ENCODE measurements around the gene S100A6.

The S100A6 gene

GRCh38 chr1:153550827-153551500, 15.2 kb upstream of the S100A6 start:
- Histone ChIP-seq H3K9ac (ENCODE audit: low read length) (no peak overlapping the region), H3K4me1 (ENCODE audit: insufficient read depth, low read length, severe bottlenecking) (peaks cover 3% of the 10 kb centered on the region), H2AFZ (ENCODE audit: low read length) (no peak overlapping the region), H3K27ac (ENCODE audit: low read depth, low read length, poor library complexity, severe bottlenecking) (no peak overlapping the region), H3K9me2 (ENCODE audit: low read depth, low read length) (no peaks in the 10 kb centered on the region), H3K36me3 (ENCODE audit: insufficient read depth, low read length) (no peaks in the 10 kb centered on the region), H4K20me1 (ENCODE audit: insufficient read depth, low read length) (no peaks in the 10 kb centered on the region), H3K4me3 (ENCODE audit: low read depth, low read length, poor library complexity, severe bottlenecking) (no peak overlapping the region), H3K9me3 (ENCODE audit: low read length) (no peaks in the 10 kb centered on the region), H3F3A (ENCODE audit: insufficient read depth, low read length) (no peaks in the 10 kb centered on the region), H3K4me2 (ENCODE audit: low read length) (no peak overlapping the region), H3K79me2 (ENCODE audit: insufficient read depth, low read length) (no peaks in the 10 kb centered on the region), H3K27me3 (ENCODE audit: insufficient read depth, low read length) (peaks cover 11% of the 10 kb centered on the region; the same call in 1 of the 2 replicates)
- no peak for TF ChIP-seq EZH2 (IDR thresholded peaks at IDR 0.05; ENCODE audit: borderline replicate concordance, low read length)
- no peak for TF ChIP-seq CTCF (IDR thresholded peaks at IDR 0.05; ENCODE audit: low read length)

- no peaks in the 10 kb centered on the region for H3F3A ChIP-seq (ENCODE audit: insufficient read depth, low read length)
Measured at GRCh38 chr1:153550398-153550758, 14.6 kb upstream of the S100A6 start.

GRCh38 chr1:153549741-153550397, 14.1 kb upstream of the S100A6 start:
- Histone ChIP-seq H2AFZ (ENCODE audit: low read length) (no peak overlapping the region), H3K9me3 (ENCODE audit: low read length) (no peaks in the 10 kb centered on the region), H3K9me2 (ENCODE audit: low read depth, low read length) (no peaks in the 10 kb centered on the region), H3K27me3 (ENCODE audit: insufficient read depth, low read length) (peaks cover 11% of the 10 kb centered on the region; the same call in 1 of the 2 replicates), H3K79me2 (ENCODE audit: insufficient read depth, low read length) (no peaks in the 10 kb centered on the region), H3K4me3 (ENCODE audit: low read depth, low read length, poor library complexity, severe bottlenecking) (no peak overlapping the region), H3K27ac (ENCODE audit: low read depth, low read length, poor library complexity, severe bottlenecking) (no peak overlapping the region), H3K36me3 (ENCODE audit: insufficient read depth, low read length) (no peaks in the 10 kb centered on the region), H3K4me1 (ENCODE audit: insufficient read depth, low read length, severe bottlenecking) (peaks cover 14% of the 10 kb centered on the region), H3K9ac (ENCODE audit: low read length) (no peak overlapping the region), H3K4me2 (ENCODE audit: low read length) (no peak overlapping the region), H3F3A (ENCODE audit: insufficient read depth, low read length) (no peaks in the 10 kb centered on the region), H4K20me1 (ENCODE audit: insufficient read depth, low read length) (no peaks in the 10 kb centered on the region)
- TF ChIP-seq EZH2 (IDR thresholded peaks at IDR 0.05; ENCODE audit: borderline replicate concordance, low read length) (no peak), CTCF (IDR thresholded peaks at IDR 0.05; ENCODE audit: low read length) (no peak)

More at GRCh38 chr1:153550398-153550758, 14.6 kb upstream of the S100A6 start:
- Histone ChIP-seq H3K4me1 (ENCODE audit: insufficient read depth, low read length, severe bottlenecking) (peaks cover 8% of the 10 kb centered on the region), H3K36me3 (ENCODE audit: insufficient read depth, low read length) (no peaks in the 10 kb centered on the region), H3K27ac (ENCODE audit: low read depth, low read length, poor library complexity, severe bottlenecking) (no peak overlapping the region), H2AFZ (ENCODE audit: low read length) (no peak overlapping the region), H3K9me2 (ENCODE audit: low read depth, low read length) (no peaks in the 10 kb centered on the region), H3K4me2 (ENCODE audit: low read length) (no peak overlapping the region), H3K9me3 (ENCODE audit: low read length) (no peaks in the 10 kb centered on the region), H3K79me2 (ENCODE audit: insufficient read depth, low read length) (no peaks in the 10 kb centered on the region), H4K20me1 (ENCODE audit: insufficient read depth, low read length) (no peaks in the 10 kb centered on the region), H3K27me3 (ENCODE audit: insufficient read depth, low read length) (peaks cover 11% of the 10 kb centered on the region; the same call in 1 of the 2 replicates), H3K9ac (ENCODE audit: low read length) (no peak overlapping the region), H3K4me3 (ENCODE audit: low read depth, low read length, poor library complexity, severe bottlenecking) (no peak overlapping the region)
- no peak for TF ChIP-seq EZH2 (IDR thresholded peaks at IDR 0.05; ENCODE audit: borderline replicate concordance, low read length)
- TF ChIP-seq CTCF (IDR thresholded peaks at IDR 0.05; ENCODE audit: low read length) = no peak
